Thyroid gland (tissue), 4 donors: ENCODE results near the gene GET4.

ENCODE experiments used
- POLR2A ChIP-seq, 2 donors: fragments of 450-650 bp; IDR thresholded peaks; one replicate each; pipeline ENCODE4 v1.6.1; 2017; ENCODE audit warnings: antibody characterized with exemption in 2 of 2, mild to moderate bottlenecking in 2 of 2, moderate library complexity in 1 of 2
- TF ChIP-seq, protein P1 (sequence below), 6 experiments: fragments of 200-600 bp in 3 of 6; fragments of 450-650 bp in 3 of 6; sonication (generic) in 3 of 6; IDR thresholded peaks; one replicate each; pipeline ENCODE4 v1.5.1; 2016 to 2019; ENCODE audit warnings: antibody characterized with exemption in 6 of 6, mild to moderate bottlenecking in 2 of 6, inconsistent platforms in 1 of 6, moderate library complexity in 1 of 6

DNA sequence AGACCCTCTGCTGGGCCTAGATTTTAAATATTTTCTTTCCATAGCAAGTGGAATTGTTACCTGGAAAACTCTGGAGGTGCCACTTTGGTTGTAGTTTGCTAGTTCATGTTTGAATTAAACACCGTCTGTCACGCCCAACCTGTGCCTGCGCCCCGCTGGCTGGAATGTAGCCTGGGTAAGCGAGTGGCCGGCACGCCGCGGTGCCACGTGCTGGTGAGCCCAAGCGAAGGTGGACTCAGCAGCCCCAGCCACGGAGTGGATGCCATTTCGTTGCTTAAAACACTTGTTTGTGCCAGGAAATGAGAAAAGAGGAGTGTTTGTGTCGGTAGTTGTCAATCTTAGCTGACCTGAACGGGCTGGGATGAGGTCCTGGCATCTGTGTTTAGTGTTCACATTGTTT lies 2.7 kb downstream of the GET4 start:
- TF ChIP-seq, protein P1, sequence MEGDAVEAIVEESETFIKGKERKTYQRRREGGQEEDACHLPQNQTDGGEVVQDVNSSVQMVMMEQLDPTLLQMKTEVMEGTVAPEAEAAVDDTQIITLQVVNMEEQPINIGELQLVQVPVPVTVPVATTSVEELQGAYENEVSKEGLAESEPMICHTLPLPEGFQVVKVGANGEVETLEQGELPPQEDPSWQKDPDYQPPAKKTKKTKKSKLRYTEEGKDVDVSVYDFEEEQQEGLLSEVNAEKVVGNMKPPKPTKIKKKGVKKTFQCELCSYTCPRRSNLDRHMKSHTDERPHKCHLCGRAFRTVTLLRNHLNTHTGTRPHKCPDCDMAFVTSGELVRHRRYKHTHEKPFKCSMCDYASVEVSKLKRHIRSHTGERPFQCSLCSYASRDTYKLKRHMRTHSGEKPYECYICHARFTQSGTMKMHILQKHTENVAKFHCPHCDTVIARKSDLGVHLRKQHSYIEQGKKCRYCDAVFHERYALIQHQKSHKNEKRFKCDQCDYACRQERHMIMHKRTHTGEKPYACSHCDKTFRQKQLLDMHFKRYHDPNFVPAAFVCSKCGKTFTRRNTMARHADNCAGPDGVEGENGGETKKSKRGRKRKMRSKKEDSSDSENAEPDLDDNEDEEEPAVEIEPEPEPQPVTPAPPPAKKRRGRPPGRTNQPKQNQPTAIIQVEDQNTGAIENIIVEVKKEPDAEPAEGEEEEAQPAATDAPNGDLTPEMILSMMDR (IDR thresholded peaks at IDR 0.05) = no peak
- no peak for TF ChIP-seq POLR2A (IDR thresholded peaks at IDR 0.05)
